ENCODE data around the gene DCTN3.

Gene DCTN3

DNA sequence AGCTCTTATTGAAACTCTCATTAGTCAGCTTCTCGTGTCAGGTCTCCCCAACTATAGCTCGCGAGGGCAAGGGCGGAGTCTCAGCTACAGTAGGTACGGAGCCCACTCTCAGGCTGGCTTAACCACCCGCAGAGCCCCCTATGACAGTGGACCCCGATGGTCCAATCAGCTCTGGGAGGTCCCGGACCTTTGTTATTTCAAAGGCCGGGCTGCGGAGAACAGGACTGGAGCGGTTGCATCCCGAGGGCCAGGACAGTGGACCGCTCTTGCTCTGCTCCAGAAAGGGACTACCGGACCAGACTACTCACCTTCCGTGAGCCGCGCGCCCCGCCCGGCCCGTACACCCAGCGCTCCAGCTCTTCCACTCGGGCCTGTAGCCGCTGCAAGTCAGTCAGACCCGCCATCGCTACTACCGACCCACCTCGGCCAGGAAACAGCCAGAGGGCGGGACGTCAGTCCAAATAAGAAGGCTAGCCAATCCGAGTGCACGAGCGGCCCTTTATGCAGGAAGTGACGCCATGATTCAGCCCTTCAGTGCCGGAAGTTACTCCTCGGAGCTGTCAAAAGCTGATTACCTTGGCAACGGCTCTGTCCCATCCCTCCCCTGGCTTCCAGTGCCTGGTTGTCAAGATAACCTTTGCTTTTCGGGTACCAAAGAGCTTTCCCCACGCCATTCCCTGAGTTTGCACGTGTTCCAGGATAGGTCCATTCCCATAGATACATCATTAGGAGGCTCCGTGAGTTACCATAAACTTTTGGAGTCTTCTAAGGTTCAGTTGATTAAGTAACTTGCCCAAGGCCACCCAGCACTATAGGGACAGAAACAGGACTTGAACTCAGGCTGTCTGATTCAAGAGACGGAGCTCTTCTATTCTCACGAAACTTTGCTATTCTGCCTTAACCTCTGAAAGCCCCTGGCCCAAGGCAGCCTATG lies at the start of gene DCTN3:
DCTN3 (minus strand) TSS at position 435 of the 934 bp plus-strand sequence; CDS start at position 404, 31 bp downstream.
- TF ChIP-seq GATA3 (IDR thresholded peaks at IDR 0.05; ENCODE audit: low read depth, low read length) (no peak), GATA2 (IDR thresholded peaks at IDR 0.05; ENCODE audit: low read depth, low read length) (no peak)

DNA sequence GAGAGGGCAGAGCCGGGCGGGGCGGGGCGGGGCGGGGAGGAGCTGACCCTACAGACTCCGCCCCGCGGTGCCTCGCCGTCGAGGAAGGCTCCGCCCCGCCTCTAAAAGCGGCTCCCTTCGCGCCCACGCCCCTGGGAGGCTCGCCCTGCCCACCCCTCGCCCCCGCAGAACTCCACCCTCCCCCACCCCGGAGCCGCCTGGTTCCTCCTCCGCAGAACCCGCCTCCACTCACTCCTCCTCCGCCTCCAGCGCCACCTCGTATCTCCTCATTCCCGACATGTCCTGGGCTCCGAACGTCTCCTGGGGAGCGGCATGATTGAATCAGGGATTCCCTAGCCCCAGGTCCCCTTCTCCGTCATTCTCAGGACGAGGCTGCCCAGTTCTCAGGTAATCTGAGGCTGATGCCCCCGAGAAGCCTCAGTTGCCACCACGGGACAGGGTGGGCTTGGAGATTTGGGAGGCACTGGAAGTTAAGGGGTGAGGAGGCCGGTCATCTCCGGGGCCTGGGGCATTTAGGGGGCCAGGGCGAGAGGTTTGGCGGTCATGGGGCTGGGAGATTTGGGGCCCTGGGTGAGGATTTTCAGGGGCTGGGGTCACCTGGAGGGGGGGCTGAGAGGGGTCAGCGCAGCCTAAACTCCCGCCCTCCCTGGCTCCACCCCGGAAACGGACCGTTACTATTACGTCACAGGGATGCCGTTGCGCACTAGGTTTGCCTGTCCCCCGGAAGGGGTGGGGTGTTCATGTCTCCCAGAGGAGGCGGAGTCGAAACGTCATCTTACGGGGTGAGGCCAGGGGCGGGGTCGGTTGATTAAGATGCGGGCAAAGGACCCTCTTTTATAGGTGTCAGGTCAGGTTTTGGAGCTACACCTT lies 45.3 kb upstream of the DCTN3 start:
- TF ChIP-seq GATA3 (IDR thresholded peaks at IDR 0.05; ENCODE audit: low read depth, low read length) (no peak), GATA2 (IDR thresholded peaks at IDR 0.05; ENCODE audit: low read depth, low read length) (peak; percentile 7; the same call in 1 of the 2 replicates)

DNA sequence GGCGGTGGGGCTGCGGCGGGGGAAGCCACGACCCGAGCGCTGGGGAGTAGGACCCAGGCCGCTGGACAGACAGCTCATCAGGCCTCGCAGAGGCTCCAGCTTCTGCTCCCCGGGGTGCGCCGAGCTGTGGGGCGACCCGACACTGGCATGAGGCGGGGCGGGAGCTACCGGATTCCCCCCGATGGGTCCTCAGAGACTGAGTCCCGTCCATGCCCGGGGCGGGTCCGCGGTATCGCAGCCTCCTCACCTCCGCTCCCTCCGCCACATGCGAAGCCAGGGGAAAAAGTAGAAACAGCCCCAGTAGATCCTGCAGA lies 44.7 kb upstream of the DCTN3 start:
- no peak for TF ChIP-seq GATA3 (IDR thresholded peaks at IDR 0.05; ENCODE audit: low read depth, low read length)
- no peak for TF ChIP-seq GATA2 (IDR thresholded peaks at IDR 0.05; ENCODE audit: low read depth, low read length)

DNA sequence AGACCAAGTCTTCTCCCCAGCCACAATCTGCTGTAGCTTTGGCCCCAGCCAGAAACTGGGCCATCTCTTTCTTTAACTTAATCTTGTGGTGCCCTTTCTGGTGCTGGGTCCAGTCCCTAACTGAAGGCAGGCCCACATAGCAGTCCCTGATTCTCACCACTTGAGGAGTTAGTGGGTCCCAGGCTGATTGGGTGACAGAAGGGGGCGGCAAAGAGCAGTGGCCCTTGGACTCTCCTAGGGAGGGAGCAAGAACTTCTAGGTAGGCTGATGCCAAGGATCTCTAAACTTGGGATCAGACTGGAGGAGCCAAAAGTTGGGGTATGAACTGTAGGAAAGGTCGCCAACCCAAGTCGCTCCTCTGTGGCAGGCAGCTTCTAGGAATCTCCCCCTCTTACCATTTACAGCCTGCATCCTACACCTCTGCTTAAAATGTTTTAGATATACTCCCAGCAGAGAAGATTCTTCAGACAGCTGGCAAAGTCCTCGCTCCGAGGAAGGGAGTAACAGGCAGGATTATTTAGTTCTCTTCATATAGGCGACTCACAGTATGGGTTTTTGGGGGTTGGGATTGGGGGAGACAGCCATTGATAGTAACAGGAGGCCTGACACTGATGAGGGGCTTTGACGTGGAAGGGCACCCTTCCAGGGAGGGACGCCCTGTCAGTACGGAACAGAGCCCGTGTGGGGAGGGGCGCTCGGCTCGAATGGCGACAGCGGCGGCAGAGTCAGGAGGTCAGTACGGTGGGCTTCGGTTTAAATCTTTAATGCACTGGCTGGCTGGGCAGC lies 44.2 kb upstream of the DCTN3 start:
- TF ChIP-seq GATA3 (IDR thresholded peaks at IDR 0.05; ENCODE audit: low read depth, low read length) (no peak), GATA2 (IDR thresholded peaks at IDR 0.05; ENCODE audit: low read depth, low read length) (no peak)

DNA sequence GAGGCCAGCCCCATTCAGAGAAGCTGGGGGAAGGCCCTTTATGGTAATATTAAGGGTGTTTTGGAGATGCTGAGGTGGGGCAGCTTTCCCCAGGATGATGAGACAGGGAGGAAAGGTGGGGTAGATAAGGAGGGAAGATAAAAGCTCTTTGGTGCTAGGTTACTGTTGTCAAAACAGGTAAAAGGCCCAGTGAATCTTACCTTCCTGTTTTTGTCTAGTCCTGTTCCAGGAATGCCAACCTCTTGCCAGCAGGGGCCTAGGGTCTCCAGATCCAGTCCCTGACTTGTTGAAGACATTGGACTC lies 43.0 kb upstream of the DCTN3 start:
- no peak for TF ChIP-seq GATA2 (IDR thresholded peaks at IDR 0.05; ENCODE audit: low read depth, low read length)
- TF ChIP-seq GATA3 (IDR thresholded peaks at IDR 0.05; ENCODE audit: low read depth, low read length): no peak

DNA sequence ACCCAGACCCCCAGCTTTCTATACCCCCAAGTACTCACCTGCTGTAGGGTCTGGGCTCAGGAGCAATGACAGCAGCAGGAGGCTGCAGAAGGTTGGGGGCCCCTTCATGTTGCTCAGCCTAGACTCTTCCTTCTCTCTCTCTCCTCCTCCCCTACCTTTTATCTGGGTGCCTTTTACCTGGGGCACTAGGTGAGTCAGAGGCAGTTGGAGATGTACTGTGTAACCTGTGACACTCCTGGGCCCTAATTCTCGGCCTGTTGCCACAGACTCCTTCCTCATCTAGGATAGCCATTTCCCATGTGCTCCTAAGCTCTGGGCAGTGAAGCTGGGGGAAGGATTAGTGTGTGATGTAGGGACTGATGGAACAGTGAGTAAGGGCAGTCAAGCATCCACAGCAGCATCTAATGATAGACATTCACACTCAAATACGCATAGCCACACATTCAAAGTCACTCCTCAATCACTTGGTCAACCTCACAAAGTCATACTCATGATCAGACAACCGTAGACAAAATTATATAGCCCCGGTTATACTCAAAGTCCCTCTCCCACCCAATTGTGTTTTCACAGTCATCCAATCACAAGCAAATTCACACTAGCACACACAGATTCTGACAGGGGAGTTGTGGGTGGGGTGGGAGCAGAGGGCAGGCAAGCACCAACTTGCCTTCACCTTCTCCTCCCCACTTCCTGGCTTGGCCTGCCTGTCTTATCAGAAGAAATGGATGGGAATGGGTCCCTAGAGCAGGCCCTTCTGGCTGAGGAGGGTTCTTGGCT lies 42.4 kb upstream of the DCTN3 start, which contains the start of gene CCL27:
CCL27 (minus strand) TSS at position 132 of the 777 bp plus-strand sequence; CDS start at position 108, 24 bp downstream.
- no peak for TF ChIP-seq GATA3 (IDR thresholded peaks at IDR 0.05; ENCODE audit: low read depth, low read length)
- TF ChIP-seq GATA2 (IDR thresholded peaks at IDR 0.05; ENCODE audit: low read depth, low read length): no peak

DNA sequence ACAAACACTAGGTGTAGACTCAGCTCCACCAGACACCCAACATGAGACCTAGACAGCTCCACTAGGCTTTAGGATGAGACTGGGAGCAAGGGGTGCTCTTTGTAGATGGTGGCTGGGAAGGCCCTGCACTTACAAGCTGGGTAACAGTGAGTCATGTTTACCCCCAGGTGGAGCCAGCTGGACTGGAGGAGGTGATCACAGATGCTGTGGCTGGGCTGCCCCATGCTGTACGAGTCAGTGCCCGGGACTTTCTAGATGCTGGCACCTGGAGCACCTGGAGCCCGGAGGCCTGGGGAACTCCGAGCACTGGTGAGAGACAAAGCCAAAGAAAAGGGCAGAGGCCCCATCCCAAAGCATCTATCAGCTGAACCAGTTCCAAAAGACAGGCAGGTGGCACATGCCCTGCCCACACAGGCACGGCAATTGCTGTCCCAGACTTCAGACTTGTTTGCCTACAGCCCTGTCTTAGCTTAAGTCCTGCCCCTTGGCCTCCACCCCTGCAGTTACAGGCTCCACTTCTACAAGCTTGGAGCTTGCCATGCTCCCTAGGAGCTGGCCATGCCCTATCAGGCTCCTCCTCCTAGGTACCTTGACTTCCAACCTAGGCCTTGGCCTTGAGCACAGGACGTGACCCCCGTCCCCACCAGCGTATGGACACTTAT lies 39.4 kb upstream of the DCTN3 start:
- no peak for TF ChIP-seq GATA3 (IDR thresholded peaks at IDR 0.05; ENCODE audit: low read depth, low read length)
- TF ChIP-seq GATA2 (IDR thresholded peaks at IDR 0.05; ENCODE audit: low read depth, low read length): no peak

DNA sequence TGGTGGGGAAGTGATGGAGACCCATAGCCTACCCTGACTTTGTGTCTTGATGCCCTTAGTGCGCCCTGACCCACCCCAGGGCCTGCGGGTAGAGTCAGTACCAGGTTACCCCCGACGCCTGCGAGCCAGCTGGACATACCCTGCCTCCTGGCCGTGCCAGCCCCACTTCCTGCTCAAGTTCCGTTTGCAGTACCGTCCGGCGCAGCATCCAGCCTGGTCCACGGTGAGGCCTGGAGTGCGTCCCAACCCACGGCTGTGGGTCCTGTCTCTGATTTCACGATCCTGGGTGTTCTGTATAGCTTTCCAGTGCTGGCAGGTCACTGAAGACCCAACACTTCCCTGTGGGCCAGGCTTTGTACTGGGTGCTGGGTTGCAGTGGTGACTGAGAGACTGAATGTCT lies 38.2 kb upstream of the DCTN3 start:
- TF ChIP-seq GATA3 (IDR thresholded peaks at IDR 0.05; ENCODE audit: low read depth, low read length): no peak
- no peak for TF ChIP-seq GATA2 (IDR thresholded peaks at IDR 0.05; ENCODE audit: low read depth, low read length)

DNA sequence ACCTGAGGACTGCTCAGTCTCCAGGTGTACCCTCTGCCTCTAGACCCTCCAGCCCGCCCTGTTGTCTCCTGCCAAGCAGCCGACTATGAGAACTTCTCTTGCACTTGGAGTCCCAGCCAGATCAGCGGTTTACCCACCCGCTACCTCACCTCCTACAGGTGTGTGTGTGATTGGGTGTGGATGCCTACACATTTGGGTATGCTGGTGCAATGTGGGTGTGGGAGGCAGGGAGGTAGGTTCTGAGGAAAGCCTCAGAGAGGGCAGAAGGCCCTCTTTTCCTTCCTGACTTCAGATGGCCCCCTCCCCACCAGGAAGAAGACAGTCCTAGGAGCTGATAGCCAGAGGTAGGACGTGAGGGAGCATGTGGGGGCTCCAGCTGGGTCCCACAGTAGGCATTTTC lies 36.7 kb upstream of the DCTN3 start:
- no peak for TF ChIP-seq GATA3 (IDR thresholded peaks at IDR 0.05; ENCODE audit: low read depth, low read length)
- TF ChIP-seq GATA2 (IDR thresholded peaks at IDR 0.05; ENCODE audit: low read depth, low read length): no peak

DNA sequence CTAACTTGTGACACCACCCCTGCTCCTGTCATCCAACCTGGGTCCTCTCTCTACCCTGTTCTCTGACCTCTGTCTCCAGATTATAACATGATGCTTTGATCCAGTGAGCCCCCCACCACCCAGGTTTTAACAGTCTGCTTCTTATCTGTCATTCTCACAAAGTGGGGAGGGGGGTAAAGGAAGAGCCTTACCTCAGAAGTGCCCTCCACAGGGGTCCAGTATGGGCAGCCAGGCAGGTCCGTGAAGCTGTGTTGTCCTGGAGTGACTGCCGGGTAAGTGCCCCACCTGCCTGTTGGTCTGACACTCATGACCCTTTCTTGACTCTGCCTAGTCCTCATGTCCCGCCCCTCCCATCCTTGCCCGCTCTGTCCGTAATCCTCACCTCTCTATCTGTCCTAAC lies 35.1 kb upstream of the DCTN3 start:
- no peak for TF ChIP-seq GATA3 (IDR thresholded peaks at IDR 0.05; ENCODE audit: low read depth, low read length)

DNA sequence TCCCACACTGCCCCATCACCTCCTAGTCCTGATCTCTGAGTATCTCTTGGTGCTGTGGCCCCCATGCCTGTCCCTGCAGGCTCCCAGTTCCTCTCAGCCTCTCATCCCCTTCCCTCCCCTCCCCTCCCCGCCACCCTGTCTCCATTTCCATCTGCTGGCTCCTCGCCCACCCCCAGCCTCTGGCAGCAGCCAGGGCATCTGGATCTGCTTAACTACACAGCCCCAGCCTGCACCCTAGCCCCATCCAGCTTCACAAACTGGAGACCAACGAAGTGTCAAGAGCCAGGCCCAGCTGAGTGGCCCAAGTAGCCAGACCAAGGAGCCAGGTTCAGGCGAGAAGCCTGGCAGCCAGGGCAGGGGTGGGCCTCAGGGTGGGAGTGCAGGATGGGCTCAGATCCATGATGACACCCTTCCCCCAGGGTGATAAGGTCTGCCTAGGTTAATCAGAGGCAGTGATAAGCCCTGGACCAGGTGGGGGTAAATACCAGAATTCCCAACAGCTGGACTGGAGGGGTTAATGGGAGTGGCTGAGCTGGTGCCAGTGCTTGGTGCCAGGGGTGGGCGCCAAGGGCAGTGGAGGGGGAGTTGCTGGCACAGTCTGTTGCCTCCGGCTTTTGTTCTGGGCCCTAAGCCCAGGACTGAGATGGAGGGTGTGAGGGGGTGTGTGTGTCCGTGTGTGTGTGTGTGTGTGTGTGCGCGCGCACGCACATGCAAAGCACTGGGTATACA lies 34.2 kb upstream of the DCTN3 start:
- TF ChIP-seq GATA2 (IDR thresholded peaks at IDR 0.05; ENCODE audit: low read depth, low read length) (peak; percentile 87), GATA3 (IDR thresholded peaks at IDR 0.05; ENCODE audit: low read depth, low read length) (no peak)
